Measurements from ENCODE around the gene ABHD17A. TPM values are rescaled to one million over a fixed set of nuclear protein-coding genes. Genes with fewer than 3 reads are reported as not detected.

Gene ABHD17A
- total RNA-seq, 1 donor from 2014 or later, result 34.2 TPM

DNA sequence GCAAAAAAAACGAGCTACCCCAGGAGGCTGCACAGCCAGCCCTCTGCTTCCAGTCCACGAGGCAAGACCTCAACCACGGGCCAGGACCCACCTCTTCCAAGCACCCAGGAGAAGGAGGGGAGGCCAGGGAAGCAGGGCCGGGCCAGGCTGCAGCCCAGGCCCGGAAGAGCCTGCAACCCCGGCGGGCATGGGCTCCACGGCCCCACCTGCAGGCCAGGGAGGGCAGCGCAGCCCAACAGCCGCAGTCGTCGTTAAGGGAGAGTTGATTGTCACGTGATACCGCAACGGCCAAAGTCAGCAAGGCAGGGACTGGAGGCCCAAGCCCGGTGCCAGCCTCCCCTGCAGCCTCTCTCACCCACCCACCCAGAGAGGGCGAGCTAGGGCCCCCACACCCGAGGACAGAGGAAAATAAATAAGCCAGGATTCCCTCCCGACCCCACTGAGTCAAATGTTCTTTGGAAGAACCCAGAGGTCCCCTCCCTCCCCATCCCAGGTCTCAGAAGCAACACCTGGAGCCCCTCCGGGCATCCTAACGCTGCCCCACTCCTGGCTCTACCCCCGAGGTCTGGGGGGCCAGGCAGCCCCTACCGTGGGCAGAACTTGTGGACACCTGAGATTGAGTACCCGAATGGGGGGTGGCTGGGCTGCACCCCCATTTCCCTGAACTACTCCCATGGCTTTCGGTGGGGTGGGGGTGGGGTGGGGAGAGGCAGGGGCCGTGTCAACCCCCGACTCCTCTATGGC lies 31.8 kb downstream of the ABHD17A start:
- peak; percentile 54 for DNase-seq (ENCODE audit: low read depth)

DNA sequence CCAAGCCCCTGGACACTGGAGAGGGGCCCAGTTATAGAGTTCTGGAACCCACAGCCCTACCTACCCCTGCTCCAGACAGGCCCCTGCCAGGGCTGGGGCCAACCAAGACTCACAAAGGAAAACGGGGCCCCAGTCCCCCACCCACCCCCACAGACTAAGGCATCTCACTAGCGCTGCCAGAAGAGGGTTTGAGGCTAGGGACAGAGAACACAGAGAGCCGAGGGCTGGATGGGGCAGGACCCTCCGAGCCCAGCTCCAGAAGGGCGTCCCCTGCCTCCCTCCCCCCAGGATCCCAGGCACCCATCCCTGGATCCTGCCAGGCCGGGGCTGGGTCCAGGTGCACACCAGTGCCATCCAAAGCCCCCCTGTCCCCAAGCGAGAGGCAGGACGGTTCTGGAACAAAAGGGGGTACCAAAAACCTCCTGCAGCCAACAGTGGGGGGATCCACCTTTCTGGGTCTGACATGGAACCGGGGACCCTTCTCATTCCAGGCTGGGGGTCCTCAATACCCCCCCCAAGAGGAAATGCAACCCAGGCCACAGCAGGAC lies 32.6 kb downstream of the ABHD17A start:
- no peak for DNase-seq (ENCODE audit: low read depth)

DNA sequence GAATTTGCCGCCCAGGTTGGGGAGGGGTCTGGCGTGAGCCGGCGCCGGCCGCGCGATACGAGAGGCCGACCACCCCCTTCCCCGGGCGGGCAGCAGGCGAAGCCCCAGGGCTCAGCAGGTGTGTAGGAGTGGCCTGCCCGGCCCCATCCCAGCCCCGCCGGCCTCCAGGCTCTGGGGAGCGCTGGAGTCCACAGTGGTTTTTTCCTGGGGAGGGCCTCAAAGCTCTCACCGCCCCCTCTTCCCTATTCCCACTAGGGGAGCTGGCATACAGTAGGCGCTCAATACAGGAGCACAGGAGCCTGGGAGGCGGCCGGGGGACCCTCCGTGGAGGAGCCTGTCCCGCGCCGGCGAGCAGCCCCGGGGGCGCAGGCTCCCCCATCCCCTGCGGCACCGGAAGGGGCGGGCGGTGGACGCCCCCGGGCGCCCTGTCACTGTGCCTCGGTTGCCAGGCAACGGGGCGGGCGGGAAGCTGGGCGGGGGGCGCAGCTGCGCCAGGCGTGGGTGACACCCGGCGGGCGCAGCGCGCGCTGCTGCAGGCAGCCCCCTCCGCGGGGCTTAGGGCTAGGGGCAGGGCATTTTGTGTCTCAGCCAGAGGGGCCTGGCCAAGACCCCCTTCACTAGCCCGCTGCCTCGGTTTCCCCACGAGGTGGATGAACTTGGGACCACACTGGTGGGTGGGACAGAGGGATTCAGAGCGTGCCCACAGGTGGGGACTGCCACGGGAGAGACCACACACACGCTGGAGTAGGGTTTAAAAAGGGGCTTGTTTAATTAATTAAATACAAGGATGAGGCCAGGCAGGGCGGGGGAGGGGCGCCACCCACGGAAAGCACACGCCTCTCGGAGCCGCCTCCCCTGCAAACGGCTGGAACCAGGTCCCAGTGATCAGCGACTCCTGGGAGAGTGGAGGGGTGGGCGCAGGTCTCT lies 33.4 kb downstream of the ABHD17A start:
- no peak for DNase-seq (ENCODE audit: low read depth)

DNA sequence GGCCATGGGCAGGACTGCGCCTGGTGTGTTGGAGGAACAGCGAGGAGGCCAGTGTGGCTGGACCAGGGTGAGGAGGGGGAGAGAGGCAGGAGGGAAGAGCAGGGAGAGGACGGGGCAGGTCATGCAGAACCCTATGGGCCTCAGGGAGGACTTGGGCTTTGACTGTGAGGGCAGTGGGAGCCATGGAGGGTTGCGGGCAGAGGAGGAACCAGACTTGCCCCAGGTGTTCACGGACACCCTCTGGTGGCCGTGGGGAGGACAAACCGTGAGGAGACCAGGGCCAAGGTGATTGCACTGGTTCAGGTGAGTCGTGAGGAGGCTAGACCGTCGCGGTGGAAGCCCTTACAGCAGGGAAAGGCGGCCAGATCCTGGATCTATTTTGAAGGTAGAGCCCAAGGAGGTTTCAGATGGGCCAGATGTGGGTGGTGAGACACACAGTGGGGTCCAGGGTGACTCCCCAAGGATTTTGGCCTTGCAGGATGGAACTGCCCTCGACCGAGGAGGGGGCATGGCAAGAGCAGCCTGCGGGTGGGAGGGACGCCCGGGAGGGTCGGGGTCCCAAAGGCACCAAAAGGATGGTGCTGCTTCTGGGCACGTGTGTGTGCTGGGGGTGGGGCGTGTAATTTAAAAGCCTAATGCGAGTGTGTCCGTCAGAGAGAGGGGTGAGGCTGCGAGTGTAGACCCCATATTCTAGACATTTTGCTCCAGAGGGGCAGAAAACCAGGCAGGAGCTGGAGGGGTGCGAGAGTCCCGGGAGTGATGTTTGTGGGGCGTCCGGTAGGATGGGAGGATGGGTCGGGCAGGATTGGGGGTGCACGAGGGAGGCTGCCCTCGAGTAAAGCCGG lies 34.3 kb downstream of the ABHD17A start:
- no peak for DNase-seq (ENCODE audit: low read depth)

DNA sequence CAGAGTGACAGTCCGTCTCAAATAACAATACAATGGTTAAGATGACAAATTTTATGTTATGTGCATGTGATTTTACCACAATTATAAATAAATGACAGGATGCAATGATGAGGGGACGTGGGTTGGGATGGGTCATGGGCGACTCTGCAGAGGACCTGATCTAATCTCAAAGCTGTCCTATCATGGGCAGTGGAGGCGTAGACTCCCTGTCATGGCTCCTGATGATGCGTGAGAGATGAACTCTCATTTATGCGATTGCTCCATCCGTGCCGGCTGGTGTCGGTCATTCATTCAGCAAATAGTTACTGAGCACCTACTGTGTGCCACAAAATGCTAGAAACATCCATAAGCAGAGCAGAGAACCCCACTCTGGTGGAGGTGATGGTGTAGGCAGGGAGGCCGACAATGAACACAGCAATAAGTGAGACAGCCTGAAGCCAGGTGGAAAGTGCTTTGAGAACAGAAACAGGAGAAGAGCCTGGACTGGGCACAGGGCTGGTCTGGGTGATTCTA lies 35.4 kb downstream of the ABHD17A start:
- no peak for DNase-seq (ENCODE audit: low read depth)

DNA sequence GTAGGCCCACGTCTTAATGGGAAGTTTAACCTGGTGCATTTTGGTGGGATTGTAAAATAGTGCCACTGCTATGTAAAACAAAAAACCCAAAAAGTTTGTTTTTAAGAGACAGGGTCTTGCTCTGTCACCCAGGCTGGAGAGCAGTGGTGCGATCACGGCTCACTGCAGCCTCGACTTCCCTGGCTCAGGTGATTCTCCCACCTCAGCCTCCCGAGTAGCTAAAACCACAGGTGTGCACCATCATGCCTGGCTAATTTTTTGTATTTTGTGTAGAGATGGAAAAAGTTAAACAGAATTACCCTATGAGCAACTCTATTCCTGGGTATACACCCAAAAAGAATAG lies 36.2 kb downstream of the ABHD17A start:
- DNase-seq (ENCODE audit: low read depth), result no peak

DNA sequence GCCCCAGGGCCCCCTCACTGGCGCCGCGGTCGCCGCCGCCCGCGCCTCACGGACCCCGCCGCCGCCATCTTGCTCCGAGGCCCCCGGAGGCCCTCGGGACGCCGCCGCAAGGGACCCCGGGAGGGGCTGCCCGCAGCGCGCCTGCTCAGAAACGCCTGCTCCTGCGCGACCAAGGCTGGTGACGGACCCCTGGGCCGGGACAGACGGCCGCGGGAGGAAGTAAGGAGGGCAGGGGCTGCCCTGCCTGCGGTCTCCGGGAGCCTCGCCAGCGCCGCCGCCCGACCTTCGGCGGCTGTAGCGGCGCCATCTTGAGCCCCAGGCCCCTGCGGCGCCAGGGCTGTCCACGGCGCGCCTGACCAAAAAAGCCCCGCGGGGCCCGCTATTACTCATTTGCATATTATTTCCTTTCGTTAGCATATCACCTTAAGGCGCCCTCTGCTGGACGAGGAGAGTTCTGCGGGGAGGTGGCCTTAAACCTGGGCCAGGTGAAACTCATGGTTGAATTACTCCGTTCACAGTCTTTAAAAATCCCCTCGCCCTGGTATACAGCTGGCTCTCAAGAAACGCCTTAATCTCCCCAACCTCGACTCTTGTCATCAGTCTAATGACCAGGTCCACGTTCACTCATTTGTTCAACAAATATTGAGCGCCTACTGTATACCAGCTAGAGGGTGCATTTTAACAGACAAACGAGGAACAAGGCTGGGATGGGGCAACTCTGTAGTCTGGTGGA lies 36.7 kb downstream of the ABHD17A start, which contains the start of gene REXO1:
Gene REXO1, minus strand, starts transcription at position 85 of the 733 bp plus-strand sequence. CDS start 125 bp downstream, outside the sequence.
- peak; percentile 78 for DNase-seq (ENCODE audit: low read depth)

GRCh38 chr19:1847684-1848398 lies 37.5 kb downstream of the ABHD17A start:
- peak; percentile 15 for DNase-seq (ENCODE audit: low read depth)

GRCh38 chr19:1847348-1847683 lies 38.0 kb downstream of the ABHD17A start:
- peak; percentile 10 for DNase-seq (ENCODE audit: low read depth)

GRCh38 chr19:1846517-1847204 lies 38.6 kb downstream of the ABHD17A start:
- DNase-seq (ENCODE audit: low read depth), result no peak

DNA sequence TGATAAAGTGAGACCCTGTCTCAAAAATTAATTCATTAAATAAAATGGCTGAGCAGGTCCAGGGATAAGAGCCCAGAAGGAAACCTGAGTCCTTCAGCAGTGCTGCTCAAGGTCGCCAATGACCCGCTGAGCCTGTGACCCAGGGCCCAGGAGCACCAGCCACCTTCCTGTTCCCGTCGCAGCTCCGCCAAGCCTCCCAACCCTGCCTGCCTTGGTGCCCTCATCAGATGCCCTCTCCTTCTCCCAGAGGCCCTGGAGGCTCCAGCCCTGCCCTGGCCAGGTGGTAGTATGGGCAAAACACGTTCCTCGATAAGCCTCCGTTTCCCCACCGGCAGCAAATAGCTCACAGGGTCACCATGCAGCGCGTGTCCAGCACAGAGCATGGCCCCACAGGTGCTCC lies 39.7 kb downstream of the ABHD17A start:
- no peak for DNase-seq (ENCODE audit: low read depth)

DNA sequence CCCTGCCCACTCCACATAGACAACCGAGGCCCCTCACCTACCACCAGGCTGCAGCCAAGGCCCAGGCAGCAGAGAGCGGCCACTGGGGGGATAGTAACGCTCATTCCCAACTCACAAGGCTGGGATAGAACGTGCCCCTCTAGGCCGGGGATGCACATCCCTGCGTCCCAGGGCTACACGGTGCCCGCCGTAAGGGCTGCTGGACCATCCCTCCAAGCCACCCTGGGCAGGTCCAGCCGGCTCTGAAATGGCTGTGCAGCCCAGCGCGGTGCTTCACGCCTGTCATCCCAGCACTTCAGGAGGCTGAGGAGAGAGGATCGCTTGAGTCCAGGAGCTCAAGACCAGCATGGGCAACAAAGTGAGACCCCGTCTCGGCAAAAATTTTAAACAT lies 40.2 kb downstream of the ABHD17A start:
- no peak for DNase-seq (ENCODE audit: low read depth)

DNA sequence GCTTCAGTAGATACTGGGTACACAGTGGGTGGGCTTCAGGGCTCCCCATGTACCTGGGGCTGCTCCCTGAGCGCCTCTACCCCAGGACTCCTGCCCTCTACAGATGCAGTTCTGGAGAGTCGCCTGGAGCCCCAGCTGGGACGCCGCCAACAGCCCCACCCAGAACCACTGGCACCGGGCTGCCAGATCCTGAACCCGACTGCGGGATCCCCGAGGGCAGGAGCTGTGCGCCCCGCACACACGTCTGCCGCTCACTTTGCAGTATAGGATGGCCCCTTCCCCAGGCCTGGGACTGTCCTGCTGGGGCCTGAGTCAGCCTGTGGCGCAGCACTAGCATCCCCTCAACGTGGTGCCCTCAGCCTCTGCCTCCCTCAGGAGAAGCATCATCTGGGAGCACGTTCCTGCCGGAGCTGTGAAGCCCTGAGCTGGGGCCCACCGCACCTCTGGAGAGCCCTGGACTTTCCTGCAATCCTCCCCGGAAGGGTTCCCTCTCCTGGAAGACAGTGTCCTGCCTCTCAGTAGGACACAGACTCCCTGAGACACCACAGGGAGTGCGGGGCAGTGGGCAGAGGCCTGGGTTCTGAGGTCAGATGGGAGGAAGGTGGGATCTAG lies 40.7 kb downstream of the ABHD17A start:
- DNase-seq (ENCODE audit: low read depth), result no peak

- no peak for DNase-seq (ENCODE audit: low read depth)
Observed at GRCh38 chr19:1843646-1844394, 41.5 kb downstream of the ABHD17A start.

GRCh38 chr19:1843116-1843515 lies 42.2 kb downstream of the ABHD17A start:
- DNase-seq (ENCODE audit: low read depth), result no peak

GRCh38 chr19:1841209-1841924 lies 43.9 kb downstream of the ABHD17A start:
- DNase-seq (ENCODE audit: low read depth), result no peak

- DNase-seq (ENCODE audit: low read depth), result no peak
Observed at GRCh38 chr19:1840541-1841115, 44.7 kb downstream of the ABHD17A start.

Data from renal cortical epithelial cell (primary cell).